ENCODE results near the gene ANKS1A.

- no peak for TF ChIP-seq CTCF (IDR thresholded peaks at IDR 0.05)
- no peak for TF ChIP-seq POLR2A (IDR thresholded peaks at IDR 0.05)
Measured at GRCh38 chr6:34875292-34876213, 13.5 kb upstream of the ANKS1A start.

Data from testis (tissue), 2 donors.